Vagina (tissue), 2 donors: ENCODE data around the gene OR5M11.

Experiments
- POLR2AphosphoS5 ChIP-seq, 2 donors: sonication (generic); formaldehyde crosslinking; IDR thresholded peaks; one replicate each; pipeline ENCODE4 v1.9.0; 2017; ENCODE audit warnings: antibody characterized with exemption in 2 of 2, mild to moderate bottlenecking in 2 of 2, low read depth in 1 of 2; ENCODE audit not compliant: insufficient read depth in 1 of 2
- TF ChIP-seq, protein P1 (sequence below), 3 experiments: fragments of 450-650 bp in 2 of 3; fragments of 200-600 bp in 1 of 3; sonication (generic) in 1 of 3; IDR thresholded peaks; one replicate each; pipeline ENCODE4 v1.5.1; 2017 to 2019; ENCODE audit warnings: antibody characterized with exemption in 3 of 3, mild to moderate bottlenecking in 2 of 3, moderate library complexity in 2 of 3

GRCh38 chr11:56531856-56532255 is 11.2 kb downstream of the OR5M11 start:
- TF ChIP-seq, protein P1, sequence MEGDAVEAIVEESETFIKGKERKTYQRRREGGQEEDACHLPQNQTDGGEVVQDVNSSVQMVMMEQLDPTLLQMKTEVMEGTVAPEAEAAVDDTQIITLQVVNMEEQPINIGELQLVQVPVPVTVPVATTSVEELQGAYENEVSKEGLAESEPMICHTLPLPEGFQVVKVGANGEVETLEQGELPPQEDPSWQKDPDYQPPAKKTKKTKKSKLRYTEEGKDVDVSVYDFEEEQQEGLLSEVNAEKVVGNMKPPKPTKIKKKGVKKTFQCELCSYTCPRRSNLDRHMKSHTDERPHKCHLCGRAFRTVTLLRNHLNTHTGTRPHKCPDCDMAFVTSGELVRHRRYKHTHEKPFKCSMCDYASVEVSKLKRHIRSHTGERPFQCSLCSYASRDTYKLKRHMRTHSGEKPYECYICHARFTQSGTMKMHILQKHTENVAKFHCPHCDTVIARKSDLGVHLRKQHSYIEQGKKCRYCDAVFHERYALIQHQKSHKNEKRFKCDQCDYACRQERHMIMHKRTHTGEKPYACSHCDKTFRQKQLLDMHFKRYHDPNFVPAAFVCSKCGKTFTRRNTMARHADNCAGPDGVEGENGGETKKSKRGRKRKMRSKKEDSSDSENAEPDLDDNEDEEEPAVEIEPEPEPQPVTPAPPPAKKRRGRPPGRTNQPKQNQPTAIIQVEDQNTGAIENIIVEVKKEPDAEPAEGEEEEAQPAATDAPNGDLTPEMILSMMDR (IDR thresholded peaks at IDR 0.05) = no peak
- TF ChIP-seq POLR2AphosphoS5 (IDR thresholded peaks at IDR 0.05; ENCODE audit: insufficient read depth in 1 of 2, low read depth in 1 of 2) = no peak
